NOMO-1 treated with DMSO at 0.1 percent for 48 hours (cell line): Measurements from ENCODE around the gene PLAAT3.
"Not testable (repeated sequence)": the region's sequence is repeated elsewhere in the genome, so short reads cannot be mapped to it uniquely, and the experiment has no call there.

Source experiments
- DNase-seq: peaks from one replicate; lab custom pipeline; 2025; ENCODE audit not compliant: unreplicated experiment; lab: John Stamatoyannopoulos, UW

The PLAAT3 gene

DNA sequence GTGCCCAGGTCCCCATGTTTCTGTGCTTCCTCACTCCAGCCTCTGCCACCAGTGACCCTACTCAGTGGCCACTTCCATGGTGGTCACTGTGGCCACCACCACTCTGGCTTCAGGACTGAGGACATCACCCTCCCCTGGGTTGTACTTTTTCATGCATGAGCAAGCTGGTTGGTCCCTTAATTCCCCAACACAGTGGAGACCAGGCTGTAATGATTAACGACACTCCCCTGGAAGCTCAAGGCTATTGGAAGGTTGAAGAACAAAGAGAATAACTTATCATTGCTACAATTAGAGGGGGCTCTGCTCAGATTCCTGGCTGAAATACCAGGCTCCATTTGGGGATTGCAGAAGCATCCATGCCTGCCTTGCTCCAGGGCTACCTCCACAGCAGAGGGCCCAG lies 67.2 kb downstream of the PLAAT3 start:
- DNase-seq, result no peak

DNA sequence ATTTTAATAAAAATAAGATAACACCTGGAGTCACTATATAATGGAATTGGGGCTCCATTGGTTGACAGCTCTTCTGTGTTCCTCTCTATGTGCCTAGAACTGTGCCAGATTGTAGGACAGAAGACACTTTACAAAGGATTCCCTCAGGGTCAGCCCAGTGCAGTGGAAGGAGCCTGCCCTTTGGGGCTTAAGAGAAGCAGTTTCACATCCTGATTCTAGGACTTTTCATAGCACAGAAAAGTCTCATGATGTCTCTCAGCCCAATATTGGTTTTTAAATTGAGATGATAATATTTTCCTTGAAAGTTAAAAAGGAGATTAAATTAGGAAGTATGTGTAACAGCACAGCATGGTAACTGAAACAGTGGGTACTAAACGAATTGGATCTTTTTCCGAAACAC lies 70.5 kb downstream of the PLAAT3 start:
- peak; percentile 39 for DNase-seq

DNA sequence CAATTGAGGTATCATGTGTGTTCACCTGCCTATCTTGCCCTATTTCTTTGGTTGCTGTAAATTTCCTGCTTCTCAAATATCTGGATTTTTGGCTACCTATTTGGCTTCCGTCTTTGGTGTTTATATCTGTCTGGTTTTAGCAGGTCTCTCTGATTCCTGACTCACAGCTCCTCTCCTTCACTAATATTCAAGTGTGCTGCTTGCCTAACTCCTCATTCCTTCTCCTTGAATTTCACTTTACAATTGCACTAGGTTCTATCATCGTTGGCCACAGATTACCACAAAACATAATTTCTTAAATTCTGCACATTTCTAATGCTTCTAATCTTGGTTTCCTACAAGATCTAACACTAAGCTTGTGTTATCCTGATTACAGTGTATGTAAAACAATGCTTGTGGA lies 71.7 kb downstream of the PLAAT3 start:
- DNase-seq, result not testable (repeated sequence)

DNA sequence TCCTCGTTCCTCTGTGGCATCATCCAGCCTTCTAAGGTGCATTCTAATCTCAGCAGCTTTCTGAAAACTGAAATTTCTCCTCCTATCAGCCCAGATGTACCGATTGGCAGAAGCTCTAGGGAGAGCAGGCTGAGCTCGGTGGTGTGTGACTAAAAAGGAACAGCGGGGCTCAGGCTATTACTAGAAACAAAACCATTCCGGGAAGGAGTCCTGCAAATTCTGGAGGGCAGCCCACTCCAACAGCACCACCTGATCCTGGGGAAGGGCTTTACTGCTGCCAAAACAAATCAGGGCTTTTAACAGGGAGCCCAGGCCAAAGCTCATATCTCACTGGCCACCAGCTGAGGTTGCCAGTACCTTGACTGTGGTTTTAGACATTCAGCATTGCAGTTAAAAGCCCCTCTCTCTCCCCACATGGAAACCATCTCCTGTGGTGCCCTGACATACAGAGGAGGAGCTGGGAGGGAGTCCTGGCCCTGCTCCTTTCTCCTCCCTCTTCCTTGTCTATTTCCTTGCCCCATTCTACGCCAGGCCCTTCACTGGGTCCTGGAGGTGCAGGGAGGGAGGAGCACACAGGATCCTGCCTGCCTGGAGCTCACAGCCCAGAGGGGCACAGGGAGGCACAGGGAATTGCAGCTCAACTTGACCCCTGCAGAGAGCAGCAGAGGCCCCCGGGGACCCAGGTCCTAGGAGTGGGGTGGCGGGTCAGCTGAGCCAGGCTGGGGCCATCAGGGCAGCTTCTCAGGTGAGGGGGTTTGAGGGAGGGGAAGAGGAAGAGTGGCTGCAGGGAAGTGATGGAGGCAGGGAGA lies 76.7 kb downstream of the PLAAT3 start:
- no peak for DNase-seq

DNA sequence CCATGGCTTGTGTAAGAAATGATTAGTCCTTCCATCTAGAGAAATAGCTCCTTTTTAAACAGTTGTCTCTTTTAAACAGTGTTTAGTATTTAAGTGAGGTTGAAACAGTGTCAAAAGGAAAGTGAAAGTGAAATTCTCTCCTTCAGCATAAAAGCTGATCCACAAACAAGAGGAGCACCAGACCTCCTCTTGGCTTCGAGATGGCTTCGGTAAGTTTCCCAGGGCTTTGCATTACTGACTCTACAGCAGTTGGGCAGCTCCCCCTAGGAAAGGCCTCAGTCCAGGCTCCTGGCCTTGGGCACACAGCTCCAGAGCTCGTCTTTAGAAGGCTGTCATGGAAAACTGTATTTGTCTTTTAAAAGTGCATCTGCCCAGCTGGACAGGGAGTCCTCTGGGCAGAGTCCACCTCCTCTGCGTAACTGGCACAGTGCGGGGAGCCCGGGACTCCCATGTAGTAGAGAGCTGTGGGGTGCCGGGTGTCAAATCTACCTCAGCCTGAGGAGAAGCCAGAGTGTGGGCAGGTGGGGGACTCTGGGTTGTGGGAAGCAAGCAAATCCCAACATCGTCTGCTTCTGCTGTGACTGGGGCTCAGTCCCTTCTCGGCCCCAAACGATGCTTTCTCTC lies 77.5 kb downstream of the PLAAT3 start, which contains the start of gene PLAAT4:
Gene PLAAT4, plus strand, starts transcription at position 140 of the 624 bp plus-strand sequence. Its CDS starts 61 bp downstream, at position 201.
- peak; percentile 44 for DNase-seq

DNA sequence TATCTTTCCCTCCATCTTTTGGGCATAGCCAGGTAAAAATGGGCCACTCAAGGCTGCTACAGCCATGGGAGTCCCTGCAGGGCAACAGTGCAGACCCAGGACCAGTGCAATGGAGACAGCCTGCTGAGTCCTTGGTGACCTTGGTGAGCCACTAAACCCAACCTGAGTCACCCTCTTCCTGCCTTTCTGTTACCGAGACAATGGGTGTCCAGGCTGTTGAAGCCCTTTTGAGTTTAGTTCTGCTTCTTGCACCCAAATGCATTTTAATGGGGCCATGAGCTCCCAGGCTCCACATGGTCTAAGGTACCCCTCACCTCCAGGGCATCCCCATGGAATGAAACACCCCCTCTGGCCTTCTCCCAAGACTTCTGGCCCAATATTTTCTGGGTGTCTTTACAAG lies 78.5 kb downstream of the PLAAT3 start:
- no peak for DNase-seq

DNA sequence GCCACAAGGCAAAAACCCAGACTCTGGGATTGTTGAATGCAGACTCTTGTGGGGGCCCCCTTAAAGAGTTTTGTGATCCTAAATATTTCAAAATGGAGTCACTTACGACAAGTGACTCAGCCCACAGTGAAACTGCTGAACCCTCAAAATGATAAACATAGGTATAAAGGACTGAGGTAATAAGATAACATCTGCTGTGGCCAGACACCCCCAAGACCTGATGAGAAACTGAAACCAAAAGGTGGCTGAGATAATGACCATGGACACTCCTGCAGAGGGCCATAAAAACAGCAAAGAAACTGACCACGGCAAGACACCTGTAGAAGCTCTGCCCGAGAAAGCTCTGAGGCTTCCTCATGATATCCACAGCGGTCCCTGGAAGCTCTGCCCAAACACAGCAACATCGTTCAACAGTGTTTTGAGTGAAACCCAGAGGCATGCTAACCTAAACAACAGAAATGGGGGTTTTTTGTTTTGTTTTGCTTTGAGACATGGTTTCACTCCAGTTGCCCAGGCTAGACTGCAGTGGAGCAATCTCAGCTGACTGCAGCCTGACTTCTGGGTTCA lies 79.3 kb downstream of the PLAAT3 start:
- DNase-seq, result no peak

DNA sequence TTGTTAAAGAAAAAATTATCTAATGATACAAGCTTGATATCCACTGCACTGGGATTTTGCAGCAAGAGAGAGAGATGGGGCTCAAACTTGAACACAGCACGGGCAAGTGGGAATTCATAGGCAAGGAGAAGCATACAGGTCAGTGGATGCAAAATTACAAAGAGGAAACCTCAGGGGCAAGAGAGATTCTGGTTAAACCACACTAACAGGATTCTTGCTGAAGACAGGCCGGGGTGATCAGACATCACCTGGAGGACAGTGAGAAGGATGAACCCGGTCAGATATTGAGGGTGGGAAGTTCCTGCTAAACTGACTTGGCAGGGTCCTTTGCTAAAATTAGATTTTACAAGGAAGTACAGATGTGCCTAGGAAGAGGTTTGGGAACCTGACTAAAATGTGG lies 80.2 kb downstream of the PLAAT3 start:
- DNase-seq, result no peak

DNA sequence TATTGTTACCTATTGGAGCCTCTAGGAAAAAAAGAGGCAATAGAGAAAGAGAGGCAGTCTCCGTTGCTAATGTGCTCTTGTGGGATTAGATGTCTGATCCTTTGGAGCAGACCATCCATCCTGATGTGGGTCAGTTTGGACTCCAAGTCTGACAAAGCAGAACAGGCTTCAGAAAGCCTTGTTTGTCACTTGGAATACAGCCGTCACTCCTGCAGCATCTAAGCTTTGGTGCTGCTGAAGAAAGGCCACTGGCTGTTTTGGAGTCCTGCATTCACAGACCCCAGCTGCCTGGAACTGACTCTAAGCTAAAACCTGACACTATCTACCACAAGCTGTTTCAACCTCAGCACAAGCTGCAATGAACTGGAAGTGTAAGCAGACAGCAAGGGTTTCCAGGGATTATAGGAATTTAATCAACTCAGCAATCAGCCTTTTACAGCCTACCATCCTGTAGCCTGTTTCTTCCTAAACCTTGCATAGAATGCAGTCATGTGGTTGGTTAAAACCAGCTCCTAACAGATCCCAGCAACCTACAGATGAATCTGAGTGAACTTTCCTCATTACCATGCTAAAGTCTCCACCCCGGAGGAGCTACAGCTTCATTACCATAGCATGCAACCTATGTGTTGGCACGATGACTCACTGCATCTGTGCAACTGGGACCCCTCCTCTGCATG lies 81.3 kb downstream of the PLAAT3 start:
- DNase-seq, result no peak

DNA sequence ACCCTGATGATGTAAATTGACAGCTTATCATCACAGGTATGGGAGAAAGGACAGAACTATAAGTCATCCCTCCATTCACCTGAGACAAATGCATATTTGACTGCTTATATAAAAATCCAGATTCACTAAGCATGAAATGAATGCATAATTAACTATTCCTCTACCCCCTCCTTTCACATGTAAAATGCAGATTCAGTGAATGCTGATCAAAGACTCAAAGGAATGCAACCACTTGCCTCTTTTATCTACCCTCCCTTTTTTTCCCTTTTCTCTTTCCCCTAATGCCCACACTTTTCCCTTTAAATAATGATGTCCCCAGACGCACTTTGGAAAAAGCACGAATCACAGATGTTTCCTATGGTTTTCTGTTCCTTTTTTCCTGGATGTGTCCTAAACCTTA lies 82.1 kb downstream of the PLAAT3 start:
- no peak for DNase-seq

DNA sequence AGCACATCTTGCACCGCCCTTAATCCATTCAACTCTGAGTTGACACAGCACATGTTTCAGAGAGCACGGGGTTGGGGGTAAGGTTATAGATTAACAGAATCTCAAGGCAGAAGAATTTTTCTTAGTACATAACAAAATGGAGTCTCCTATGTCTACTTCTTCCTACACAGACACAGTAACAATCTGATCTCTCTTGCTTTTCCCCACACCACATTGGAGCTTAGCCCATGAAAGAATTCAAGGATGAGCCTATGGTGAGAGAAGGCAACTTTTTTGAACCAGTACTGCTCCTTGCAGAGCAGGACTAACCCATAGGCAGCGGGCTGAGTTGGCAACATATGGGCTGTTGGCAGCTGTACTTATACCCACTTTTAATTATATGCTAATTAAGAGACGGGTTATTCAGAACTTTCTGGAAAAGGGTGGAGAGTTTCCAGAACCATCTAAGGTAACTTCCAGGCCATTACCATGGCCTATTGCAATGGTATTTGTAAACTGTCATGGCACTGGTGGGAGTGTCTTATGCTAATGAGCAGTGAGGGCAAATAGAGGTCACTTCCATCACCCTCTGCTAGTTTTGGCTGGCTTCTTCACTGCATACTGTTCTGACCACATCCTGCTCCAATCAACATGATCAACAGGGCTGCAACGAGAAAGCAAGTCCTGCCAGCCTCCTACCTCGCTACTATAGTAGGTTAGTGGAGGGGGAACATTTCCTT lies 83.0 kb downstream of the PLAAT3 start:
- DNase-seq, result peak; percentile 16

DNA sequence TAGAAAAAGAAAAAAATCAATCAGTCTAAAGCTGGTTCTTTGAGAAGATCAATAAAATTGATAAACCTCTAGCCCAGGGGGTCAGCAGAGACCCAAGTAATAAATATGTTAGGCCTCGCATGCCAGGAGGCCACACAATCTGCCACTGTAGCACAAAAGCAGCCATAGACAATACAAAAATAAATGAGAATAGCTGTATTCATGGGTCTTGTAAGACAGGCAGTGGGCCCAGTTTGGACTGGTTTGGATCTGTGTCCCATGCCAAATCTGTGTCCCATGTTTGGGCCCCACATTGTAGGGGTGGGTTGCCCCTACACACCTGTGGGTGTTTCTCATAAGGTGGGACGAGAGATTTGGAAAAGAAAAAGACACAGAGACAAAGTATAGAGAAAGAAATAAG lies 84.2 kb downstream of the PLAAT3 start:
- DNase-seq, result no peak

DNA sequence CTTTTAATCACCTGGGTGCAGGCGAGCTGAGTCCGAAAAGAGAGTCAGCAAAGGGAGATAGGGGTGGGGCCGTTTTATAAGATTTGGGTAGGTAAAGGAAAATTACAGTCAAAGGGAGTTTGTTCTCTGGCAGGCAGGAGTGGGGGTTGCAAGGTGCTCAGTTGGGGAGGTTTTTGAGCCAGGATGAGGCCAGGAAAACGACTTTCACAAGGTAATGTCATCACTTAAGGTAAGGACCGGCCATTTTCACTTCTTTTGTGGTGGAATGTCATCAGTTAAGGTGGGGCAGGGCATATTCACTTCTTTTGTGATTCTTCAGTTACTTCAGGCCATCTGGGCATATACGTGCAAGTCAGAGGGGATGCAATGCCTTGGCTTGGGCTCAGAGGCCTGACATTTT lies 84.9 kb downstream of the PLAAT3 start:
- DNase-seq, result not testable (repeated sequence)

DNA sequence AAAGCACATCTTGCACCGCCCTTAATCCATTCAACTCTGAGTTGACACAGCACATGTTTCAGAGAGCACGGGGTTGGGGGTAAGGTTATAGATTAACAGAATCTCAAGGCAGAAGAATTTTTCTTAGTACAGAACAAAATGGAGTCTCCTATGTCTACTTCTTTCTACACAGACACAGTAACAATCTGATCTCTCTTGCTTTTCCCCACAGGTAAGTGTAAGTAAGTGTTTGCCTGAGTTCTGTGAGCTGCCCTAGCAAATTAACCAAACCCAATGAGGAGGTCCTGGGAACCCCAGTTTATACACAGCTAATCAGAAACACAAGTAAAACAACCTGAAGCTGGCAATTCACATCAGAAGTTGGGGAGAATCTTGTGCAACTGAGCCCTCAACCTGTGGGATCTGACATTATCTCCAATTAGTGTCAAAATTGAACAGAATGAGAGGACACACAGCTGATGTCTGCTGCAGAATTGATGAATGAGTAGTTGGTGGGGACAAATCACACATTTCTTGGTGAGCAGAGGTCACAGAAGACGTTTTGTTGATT lies 85.4 kb downstream of the PLAAT3 start:
- not testable (repeated sequence) for DNase-seq

DNA sequence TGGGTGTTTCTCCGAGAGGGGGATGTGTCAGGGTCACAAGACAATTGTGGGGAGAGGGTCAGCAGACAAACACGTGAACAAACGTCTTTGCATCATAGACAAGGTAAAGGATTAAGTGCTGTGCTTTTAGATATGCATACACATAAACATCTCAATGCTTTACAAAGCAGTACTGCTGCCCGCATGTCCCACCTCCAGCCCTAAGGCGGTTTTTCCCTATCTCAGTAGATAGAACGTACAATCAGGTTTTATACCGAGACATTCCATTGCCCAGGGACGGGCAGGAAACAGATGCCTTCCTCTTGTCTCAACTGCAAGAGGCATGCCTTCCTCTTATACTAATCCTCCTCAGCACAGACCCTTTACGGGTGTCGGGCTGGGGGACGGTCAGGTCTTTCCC lies 86.1 kb downstream of the PLAAT3 start:
- DNase-seq, result not testable (repeated sequence)

DNA sequence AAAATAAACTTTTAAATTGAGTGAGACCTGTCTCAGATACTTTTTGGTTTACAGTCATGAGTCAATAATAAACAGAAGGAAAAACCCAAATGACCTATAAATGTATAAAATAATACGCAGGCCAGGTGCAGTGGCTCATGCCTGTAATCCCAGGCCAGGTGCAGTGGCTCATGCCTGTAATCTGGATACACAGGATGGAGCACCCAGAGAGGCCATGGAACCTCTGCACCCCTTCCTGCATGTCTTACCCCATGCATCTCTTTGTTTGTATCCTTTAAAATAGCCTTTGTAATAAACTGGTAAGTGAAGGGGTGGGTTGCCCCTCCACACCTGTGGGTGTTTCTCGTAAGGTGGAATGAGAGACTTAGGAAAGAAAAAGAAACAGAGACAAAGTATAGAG lies 86.6 kb downstream of the PLAAT3 start:
- DNase-seq, result no peak
